Astrocyte of the cerebellum (primary cell): Measurements from ENCODE around the gene CXXC5.
"Not testable (repeated sequence)": the region's sequence is repeated elsewhere in the genome, so short reads cannot be mapped to it uniquely, and the experiment has no call there.

ENCODE experiments used
- DNase-seq: peaks from one replicate; pipeline ENCODE4 v3.0.0-alpha.2; 2011; ENCODE audit warnings: low read depth
- H3K4me3 ChIP-seq: 2 replicates; pipeline ENCODE4 v1.5.1; 2011; ENCODE audit warnings: mild to moderate bottlenecking, low read depth, low read length, moderate library complexity
- in situ Hi-C: cut with HindIII; loops from 2 replicates; pipeline ENCODE4 v1.10.0; 2017; ENCODE audit warnings: low sequenced_read_pairs
- TF ChIP-seq, protein P1 (sequence below): IDR thresholded peaks from 2 replicates; pipeline ENCODE4 v1.5.1; 2012; ENCODE audit warnings: low read length, low read depth, moderate library complexity, mild to moderate bottlenecking; ENCODE audit errors: missing control alignments

The CXXC5 gene

DNA sequence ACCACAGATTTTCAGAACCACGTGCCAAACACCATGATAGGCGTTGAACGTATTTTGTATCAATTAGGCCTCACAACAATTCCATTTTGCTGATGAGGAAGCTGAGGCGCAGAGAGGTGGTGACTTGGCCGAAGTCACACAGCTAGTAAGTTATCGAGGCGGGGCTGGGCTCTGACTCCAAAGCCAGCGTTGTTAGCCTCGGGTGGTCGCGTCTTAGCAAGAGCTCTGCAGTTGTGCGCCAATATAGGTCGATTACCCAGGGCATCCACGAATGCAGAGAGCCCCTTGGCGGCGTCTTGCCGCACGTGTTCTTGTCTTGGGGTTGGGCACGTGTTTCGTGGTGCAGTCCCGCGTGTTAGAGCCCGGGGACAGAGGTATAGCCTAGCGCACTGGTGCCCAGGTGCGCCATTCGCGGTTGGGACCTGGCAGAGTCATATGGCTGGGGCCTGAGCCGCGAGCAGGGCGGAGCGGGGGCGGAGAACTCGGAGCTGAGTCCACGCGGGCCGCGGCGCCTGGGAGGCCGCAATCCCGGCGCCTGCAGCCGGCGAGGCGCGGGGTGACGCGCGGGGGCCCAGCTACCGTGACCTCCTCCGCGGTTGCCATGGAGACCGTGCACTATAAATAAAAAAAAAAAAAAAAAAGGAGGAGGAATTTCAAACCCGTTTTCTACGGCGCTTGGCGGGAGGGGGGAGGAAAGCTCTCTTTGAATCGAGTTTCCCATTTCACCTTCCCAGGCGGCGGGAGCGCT, 62.3 kb downstream of the CXXC5 start:
- no peak for DNase-seq
- peak overlapping the region; percentile 36 for H3K4me3 ChIP-seq

DNA sequence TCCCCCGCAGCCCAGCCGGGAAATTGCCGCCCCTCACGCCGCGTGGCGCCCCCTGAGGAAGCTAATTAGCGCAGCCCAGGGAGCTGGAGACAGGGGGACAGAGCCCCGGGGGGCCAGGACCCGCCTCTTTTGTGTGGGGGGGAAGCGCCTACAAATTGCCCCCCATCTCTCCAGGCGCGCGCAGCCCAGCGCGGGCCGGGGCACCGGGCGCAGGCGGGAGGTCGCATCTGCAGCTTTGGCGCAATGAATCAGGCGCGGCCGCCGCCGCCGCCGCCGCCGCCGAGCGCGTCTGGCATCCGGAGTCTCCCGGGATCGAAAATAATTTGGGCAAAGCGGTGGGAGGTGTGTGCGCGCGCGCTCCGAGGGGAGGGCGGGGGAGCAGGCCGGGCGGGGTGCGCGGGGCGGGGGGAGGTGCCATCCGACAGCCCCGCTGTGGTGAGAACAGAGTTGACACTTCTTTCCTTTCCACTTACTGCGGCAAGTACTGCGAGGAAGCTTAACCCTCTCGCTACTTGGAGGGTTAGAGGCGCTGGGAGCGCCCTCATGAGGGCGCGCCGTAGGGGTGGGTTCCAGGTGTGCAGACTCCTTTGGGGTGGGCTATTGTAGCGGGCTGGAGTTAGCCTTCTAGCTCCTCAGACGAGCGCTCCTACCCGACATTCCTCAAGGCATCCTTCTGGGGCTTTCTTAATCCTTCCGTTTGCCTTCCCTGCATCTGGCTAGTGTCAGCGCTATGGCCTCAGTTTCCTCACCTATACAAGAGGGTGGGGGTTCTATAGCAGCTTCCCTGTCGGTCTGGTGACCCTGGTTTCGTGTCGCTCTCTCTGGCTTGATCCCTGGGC, 63.1 kb downstream of the CXXC5 start:
- H3K4me3 ChIP-seq = peak overlapping the region; percentile 36
- in situ Hi-C loops = loop anchor here (5.0 kb wide), 1 partner anchor 64 kb away; the partner anchor contains the start of gene CXXC5
- TF ChIP-seq, protein P1, sequence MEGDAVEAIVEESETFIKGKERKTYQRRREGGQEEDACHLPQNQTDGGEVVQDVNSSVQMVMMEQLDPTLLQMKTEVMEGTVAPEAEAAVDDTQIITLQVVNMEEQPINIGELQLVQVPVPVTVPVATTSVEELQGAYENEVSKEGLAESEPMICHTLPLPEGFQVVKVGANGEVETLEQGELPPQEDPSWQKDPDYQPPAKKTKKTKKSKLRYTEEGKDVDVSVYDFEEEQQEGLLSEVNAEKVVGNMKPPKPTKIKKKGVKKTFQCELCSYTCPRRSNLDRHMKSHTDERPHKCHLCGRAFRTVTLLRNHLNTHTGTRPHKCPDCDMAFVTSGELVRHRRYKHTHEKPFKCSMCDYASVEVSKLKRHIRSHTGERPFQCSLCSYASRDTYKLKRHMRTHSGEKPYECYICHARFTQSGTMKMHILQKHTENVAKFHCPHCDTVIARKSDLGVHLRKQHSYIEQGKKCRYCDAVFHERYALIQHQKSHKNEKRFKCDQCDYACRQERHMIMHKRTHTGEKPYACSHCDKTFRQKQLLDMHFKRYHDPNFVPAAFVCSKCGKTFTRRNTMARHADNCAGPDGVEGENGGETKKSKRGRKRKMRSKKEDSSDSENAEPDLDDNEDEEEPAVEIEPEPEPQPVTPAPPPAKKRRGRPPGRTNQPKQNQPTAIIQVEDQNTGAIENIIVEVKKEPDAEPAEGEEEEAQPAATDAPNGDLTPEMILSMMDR = no peak
- DNase-seq = no peak

More for the DNA sequence above, 62.3 kb downstream of the CXXC5 start:
- in situ Hi-C loops = loop anchor here (5.0 kb wide), 1 partner anchor 63 kb away; the partner anchor contains the start of gene CXXC5
- TF ChIP-seq, protein P1 = no peak

DNA sequence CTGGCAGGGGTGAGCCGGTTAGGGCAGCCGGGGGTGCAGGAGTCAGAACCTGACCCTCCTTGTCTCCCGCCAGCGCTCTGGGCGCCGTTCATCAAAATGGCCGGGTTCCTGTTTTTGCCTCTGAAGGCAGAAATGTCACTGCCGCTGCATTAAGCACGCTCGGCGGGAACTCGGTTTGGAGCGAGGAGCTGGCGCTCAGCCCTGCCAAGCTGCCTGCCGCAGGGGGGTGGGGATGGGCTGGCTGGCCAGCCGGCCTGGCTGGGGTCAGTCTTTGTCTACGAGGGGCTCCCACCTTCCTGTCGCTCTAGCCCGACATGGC, 63.7 kb downstream of the CXXC5 start:
- H3K4me3 ChIP-seq = peak overlapping the region; percentile 36
- no peak for DNase-seq
- in situ Hi-C loops = loop anchor here (5.0 kb wide), 1 partner anchor 65 kb away; the partner anchor contains the start of gene CXXC5
- TF ChIP-seq, protein P1 = no peak

DNA sequence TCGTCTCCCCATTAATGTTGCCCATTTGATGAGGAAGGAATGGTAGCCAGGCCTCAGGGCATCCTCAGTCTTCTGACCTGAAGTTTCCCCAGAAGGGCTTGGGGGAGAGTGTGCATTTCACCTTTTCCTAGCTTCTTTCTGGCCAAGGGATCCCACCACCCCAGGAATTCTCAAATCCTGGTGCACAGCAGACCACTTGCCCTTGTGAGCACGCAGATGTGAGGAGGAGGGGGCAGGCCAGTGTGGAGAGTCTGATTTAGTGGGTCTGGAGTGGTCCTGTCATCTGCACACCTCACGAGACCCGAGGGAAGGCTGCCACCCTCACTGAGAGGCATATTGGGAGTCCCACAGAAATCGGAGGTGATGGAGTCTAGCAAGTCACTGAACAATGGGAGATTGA, 64.3 kb downstream of the CXXC5 start:
- in situ Hi-C loops = loop anchor here (5.0 kb wide), 1 partner anchor 65 kb away; the partner anchor contains the start of gene CXXC5
- DNase-seq = no peak
- no peak overlapping the region for H3K4me3 ChIP-seq
- TF ChIP-seq, protein P1 = no peak

DNA sequence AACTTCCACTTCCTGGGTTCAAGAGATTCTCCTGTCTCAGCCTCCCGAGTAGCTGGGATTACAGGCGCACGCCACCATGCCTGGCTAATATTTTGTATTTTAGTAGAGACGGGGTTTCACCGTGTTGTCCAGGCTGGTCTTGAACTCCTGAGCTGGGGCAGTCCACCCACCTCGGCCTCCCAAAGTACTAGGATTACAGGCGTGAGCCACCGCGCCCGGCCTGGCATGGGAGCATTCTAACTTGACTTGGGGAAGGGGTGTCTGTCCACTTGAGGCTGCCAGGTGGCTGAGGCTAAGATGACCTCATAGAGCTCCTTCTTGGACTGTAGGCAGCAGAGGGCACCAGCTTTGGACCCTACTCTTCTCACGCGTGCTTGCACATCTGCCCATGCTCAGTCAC, 65.7 kb downstream of the CXXC5 start:
- not testable (repeated sequence) for H3K4me3 ChIP-seq, DNase-seq
- in situ Hi-C loops = loop anchor here (5.0 kb wide), 1 partner anchor 67 kb away; the partner anchor contains the start of gene CXXC5

DNA sequence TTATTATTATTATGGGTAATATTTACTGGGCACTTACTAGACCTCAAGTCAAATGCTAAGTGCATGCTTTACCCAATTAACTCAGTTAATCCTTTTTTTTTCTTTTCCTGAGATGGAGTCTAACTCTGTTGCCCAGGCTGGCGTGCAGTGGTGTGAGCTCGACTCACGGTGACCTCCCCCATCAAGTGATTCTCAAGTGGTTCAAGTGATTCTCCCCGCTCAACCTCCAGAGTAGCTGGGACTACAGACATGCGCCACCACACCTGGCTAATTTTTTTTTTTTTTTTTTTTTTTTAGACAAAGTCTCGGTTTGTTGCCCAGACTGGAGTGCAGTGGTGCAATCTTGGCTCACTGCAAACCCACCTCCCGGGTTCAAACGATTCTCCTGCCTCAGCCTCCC, 69.1 kb downstream of the CXXC5 start:
- TF ChIP-seq, protein P1 = no peak
- DNase-seq = no peak
- H3K4me3 ChIP-seq = no peak overlapping the region
- in situ Hi-C loops = no loop called here

DNA sequence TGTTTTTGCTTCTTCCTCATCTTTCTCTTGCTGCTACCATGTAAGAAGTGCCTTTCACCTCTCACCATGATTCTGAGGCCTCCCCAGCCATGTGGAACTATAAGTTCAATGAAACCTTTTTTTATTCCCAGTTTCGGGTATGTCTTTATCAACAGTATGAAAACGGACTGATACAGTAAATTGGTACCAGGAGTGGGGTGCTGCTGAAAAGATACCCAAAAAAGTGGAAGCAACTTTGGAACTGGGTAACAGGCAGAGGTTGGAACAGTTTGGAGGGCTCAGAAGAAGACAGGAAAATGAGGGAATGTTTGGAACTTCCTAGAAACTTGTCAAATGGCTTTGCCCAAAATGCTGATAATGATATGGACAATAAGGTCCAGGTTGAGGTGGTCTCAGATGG, 70.3 kb downstream of the CXXC5 start:
- in situ Hi-C loops = not testable (repeated sequence)

DNA sequence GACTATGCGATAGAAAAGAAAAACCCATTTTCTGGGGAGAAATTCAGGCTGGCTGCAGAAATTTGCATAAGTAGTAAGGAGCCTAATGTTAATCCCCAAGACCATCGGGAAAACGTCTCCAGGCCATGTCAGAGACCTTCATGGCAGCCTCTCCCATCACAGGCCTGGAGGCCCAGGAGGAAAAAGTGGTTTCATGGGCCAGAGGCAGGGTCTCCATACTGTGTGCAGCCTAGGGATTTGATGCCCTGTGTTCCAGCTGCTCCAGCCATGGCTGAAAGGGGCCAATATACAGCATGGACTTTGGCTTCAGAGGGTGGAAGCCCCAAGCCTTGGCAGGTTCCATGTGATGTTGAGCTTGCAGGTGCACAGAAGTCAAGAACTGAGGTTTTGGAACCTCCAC, 71.8 kb downstream of the CXXC5 start:
- H3K4me3 ChIP-seq, in situ Hi-C loops, DNase-seq: not testable (repeated sequence)

More for the DNA sequence above, 70.3 kb downstream of the CXXC5 start:
- not testable (repeated sequence) for DNase-seq, H3K4me3 ChIP-seq
